Adrenal gland (tissue), 12 donors: Measurements from ENCODE around the gene ALDH16A1. TPM values are rescaled to one million over a fixed set of nuclear protein-coding genes. Genes with fewer than 3 reads are reported as not detected.
"Not testable (repeated sequence)": the region's sequence is repeated elsewhere in the genome, so short reads cannot be mapped to it uniquely, and the experiment has no call there.

Experiments used
- DNase-seq, 7 donors: peaks; one replicate each; pipeline ENCODE4 v3.0.0-alpha.2; 2019 to 2020
- H3K27ac ChIP-seq, 5 donors: fragments of 200-600 bp; sonication (generic) in 4 of 5; 1 replicate in 3 of 5; 2 replicates in 2 of 5; pipeline versions ENCODE4 v1.5.1 to v1.8.0; 2016 to 2020; ENCODE audit warnings: mild to moderate bottlenecking in 1 of 5
- H3K27me3 ChIP-seq: fragments of 200-600 bp; 2 replicates; pipeline ENCODE4 v1.8.0; 2021
- H3K36me3 ChIP-seq, 2 donors: fragments of 200-600 bp; replicated peaks in 1 of 2; 1 replicate in 1 of 2; 2 replicates in 1 of 2; pipeline versions ENCODE4 v1.5.1 to v1.8.0; 2018 to 2022
- H3K4me1 ChIP-seq, 2 donors: fragments of 200-600 bp; replicated peaks in 1 of 2; 1 replicate in 1 of 2; 2 replicates in 1 of 2; pipeline versions ENCODE4 v1.5.1 to v1.8.0; 2018 to 2021
- H3K4me3 ChIP-seq, 4 donors: fragments of 200-600 bp; sonication (generic) in 3 of 4; one replicate each; pipeline ENCODE4 v1.5.1; 2016 to 2018
- H3K9me3 ChIP-seq, 3 donors: fragments of 200-600 bp; sonication (generic) in 1 of 3; replicated peaks in 1 of 3; 1 replicate in 2 of 3; 2 replicates in 1 of 3; pipeline versions ENCODE4 v1.5.1 to v1.8.0; 2016 to 2021
- CTCF ChIP-seq, 6 experiments: fragments of 450-650 bp in 4 of 6; fragments of 200-600 bp in 2 of 6; sonication (generic) in 1 of 6; IDR thresholded peaks; 1 replicate in 5 of 6; 2 replicates in 1 of 6; pipeline versions ENCODE4 v1.5.1 to v1.8.0; 2016 to 2021; ENCODE audit warnings: antibody characterized with exemption in 6 of 6, mild to moderate bottlenecking in 2 of 6, moderate library complexity in 1 of 6
- POLR2A ChIP-seq, 2 donors: fragments of 450-650 bp; IDR thresholded peaks; one replicate each; pipeline ENCODE4 v1.6.1; 2017; ENCODE audit warnings: antibody characterized with exemption in 2 of 2, mild to moderate bottlenecking in 2 of 2, moderate library complexity in 1 of 2
- WGBS, 4 donors: extraction: QIAGEN DNeasy Blood & Tissue Kit in 2 of 4; methylation state at CpG; one replicate each; pipeline versions ENCODE4 v1.1.5 to v1.1.7; 2013 to 2017; 5-methylcytosine and 5-hydroxymethylcytosine counted together
- intact Hi-C, 2 donors: fragments of 100-400 bp; cut with DNase I; formaldehyde crosslinking; loops; one replicate each; pipeline versions ENCODE4 v1.14.1 to v1.15.0; 2022 to 2023
- polyA plus RNA-seq, 3 donors: library from polyadenylated mRNA; stranded (reverse); fragments of 200-250 nt in 2 of 3; fragments of 350-450 nt in 1 of 3; fragmentation: Illumina TruSeq in 1 of 3; extraction: RNeasy Lipid Tissue Mini Kit (QIAGEN cat#74804) in 1 of 3; gene quantifications; one replicate each; pipeline ENCODE4 v1.2.3, GENCODE V29; 2013 to 2014
- total RNA-seq, 9 donors: library from RNA; depleted of rRNA in 4 of 9; stranded (reverse); fragments of >200 nt in 4 of 9; fragments of 120-200 nt in 1 of 9; fragmentation: NEBNext Ultra II Directional in 1 of 9; extraction: Animal tissue kit (Norgen Biotek cat#: 25700) in 1 of 9; gene quantifications; one replicate each; pipeline versions ENCODE4 v1.1.0 to v1.2.4, GENCODE V29; 2013 to 2023
- donor health status: healthy with polysubstance abuse.
- donor health status: Bipolar disorder and iron deficiency.
- donor health status: DM: yes; HTN: yes; CAD: no.
- donor health status: DM: no; HTN: no; CAD: no.
- donor health status: DM: no; HTN: no; CAD: no.
- donor health status: DM: yes; HTN: yes; CAD: no.

The ALDH16A1 gene
- total and polyA plus RNA-seq, 12 donors, result 3.6 to 95.5 (median 29.7) TPM

- TF ChIP-seq POLR2A (IDR thresholded peaks at IDR 0.05) (no peak), CTCF (IDR thresholded peaks at IDR 0.05) (no peak)
- Histone ChIP-seq H3K27ac (peak overlapping the region in 3 of 5 donors; percentile 0 to 72 (median 49)), H3K4me3 (no peak overlapping the region), H3K9me3 (no peaks in the 10 kb centered on the region), H3K27me3 (no peaks in the 10 kb centered on the region), H3K36me3 (peaks cover 0 to 5% of the 10 kb centered on the region in 2 donors), H3K4me1 (peaks cover 3 to 13% of the 10 kb centered on the region in 2 donors)
- 82 to 94% (median 90%) methylated on average over 3 to 5 of the region's 5 CpGs for WGBS, 4 donors
- intact Hi-C loops, result no loop called here
- DNase-seq, result no peak
Observed at GRCh38 chr19:49458567-49458903, 5.5 kb downstream of the ALDH16A1 start.

DNA sequence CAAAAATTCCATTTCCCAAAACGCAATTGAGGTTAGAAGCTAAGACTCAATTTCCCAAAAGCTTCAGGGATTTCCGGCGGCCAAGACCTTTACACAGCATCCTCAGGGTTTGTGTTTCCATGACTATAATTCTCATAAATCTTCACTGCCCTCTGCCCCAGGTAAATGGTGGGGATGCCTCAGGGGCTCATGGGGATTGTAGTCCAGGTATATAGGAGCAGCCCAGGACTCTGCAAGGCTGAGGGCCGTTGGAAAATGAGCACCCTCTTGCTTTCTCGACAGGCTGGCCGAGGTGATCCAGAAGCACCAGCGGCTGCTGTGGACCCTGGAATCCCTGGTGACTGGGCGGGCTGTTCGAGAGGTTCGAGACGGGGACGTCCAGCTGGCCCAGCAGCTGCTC is 6.4 kb downstream of the ALDH16A1 start:
- WGBS, 4 donors, result 87 to 94% (median 90%) methylated on average over 12 of the region's 12 CpGs
- TF ChIP-seq CTCF (IDR thresholded peaks at IDR 0.05) (no peak), POLR2A (IDR thresholded peaks at IDR 0.05) (no peak)
- DNase-seq, result no peak
- H3K36me3 ChIP-seq, result peaks cover 0 to 5% of the 10 kb centered on the region in 2 donors
- intact Hi-C loops, result no loop called here
- H3K27me3 ChIP-seq, result no peaks in the 10 kb centered on the region
- H3K4me3 ChIP-seq, result no peak overlapping the region
- no peak overlapping the region for H3K27ac ChIP-seq
- H3K9me3 ChIP-seq, result no peaks in the 10 kb centered on the region
- peaks cover 0 to 5% of the 10 kb centered on the region in 2 donors for H3K4me1 ChIP-seq

DNA sequence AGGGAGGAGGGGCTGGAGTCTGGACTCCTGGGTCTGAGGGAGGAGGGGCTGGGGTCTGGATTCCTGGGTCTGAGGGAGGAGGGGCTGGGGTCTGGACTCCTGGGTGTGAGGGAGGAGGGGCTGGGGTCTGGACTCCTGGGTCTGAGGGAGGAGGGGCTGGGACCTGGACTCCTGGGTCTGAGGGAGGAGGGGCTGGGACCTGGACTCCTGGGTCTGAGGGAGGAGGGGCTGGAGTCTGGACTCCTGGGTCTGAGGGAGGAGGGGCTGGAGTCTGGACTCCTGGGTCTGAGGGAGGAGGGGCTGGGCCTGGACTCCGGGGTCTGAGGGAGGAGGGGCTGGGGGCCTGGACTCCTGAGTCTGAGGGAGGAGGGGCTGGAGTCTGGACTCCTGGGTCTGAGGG is 8.1 kb downstream of the ALDH16A1 start:
- H3K27me3 ChIP-seq, H3K4me3 ChIP-seq, H3K4me1 ChIP-seq, H3K9me3 ChIP-seq, intact Hi-C loops, DNase-seq, H3K27ac ChIP-seq: not testable (repeated sequence)
- 0% methylated on average over 1 of the region's 1 CpG; no CpG with 5 or more reads in 3 of the 4 donors for WGBS, 4 donors
- H3K36me3 ChIP-seq, result peaks cover 0 to 12% of the 10 kb centered on the region in 2 donors

GRCh38 chr19:49461656-49462055 is 8.6 kb downstream of the ALDH16A1 start:
- WGBS, 4 donors, result 95 to 98% (median 96%) methylated on average over 27 to 37 of the region's 37 CpGs
- no peak for DNase-seq
- intact Hi-C loops, result no loop called here
- H3K4me3 ChIP-seq, result no peak overlapping the region
- TF ChIP-seq POLR2A (IDR thresholded peaks at IDR 0.05) (no peak), CTCF (IDR thresholded peaks at IDR 0.05) (no peak)
- no peak overlapping the region for H3K27ac ChIP-seq
- no peaks in the 10 kb centered on the region for H3K9me3 ChIP-seq
- peaks cover 0 to 3% of the 10 kb centered on the region in 2 donors for H3K4me1 ChIP-seq
- H3K27me3 ChIP-seq, result no peaks in the 10 kb centered on the region
- H3K36me3 ChIP-seq, result peaks cover 0 to 14% of the 10 kb centered on the region in 2 donors

DNA sequence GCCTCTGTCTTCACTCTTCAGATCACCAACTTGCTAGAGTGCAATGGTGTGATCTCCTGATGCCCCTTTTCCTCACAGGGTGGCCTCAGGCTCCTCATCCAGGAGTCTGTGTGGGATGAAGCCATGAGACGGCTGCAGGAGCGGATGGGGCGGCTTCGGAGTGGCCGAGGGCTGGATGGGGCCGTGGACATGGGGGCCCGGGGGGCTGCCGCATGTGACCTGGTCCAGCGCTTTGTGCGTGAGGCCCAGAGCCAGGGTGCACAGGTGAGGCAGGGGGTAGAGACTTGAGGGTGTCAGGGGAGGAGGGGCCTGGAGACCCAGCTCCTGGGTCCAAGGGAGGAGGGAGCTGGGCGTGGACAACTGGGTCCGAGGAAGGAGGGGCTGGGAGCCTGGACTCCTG is 9.5 kb downstream of the ALDH16A1 start:
- no peaks in the 10 kb centered on the region for H3K27me3 ChIP-seq
- no peak for DNase-seq
- intact Hi-C loops, result no loop called here
- no peak overlapping the region for H3K4me3 ChIP-seq
- H3K9me3 ChIP-seq, result no peaks in the 10 kb centered on the region
- peaks cover 0 to 2% of the 10 kb centered on the region in 2 donors for H3K4me1 ChIP-seq
- peaks cover 0 to 14% of the 10 kb centered on the region in 2 donors for H3K36me3 ChIP-seq
- TF ChIP-seq CTCF (IDR thresholded peaks at IDR 0.05) (no peak), POLR2A (IDR thresholded peaks at IDR 0.05) (no peak)
- WGBS, 4 donors, result 87 to 92% (median 90%) methylated on average over 8 to 12 of the region's 12 CpGs
- no peak overlapping the region for H3K27ac ChIP-seq
